Neural cell (in vitro differentiated cells): ENCODE results near the gene CENPO. TPM values are rescaled to one million over a fixed set of nuclear protein-coding genes. Genes with fewer than 3 reads are reported as not detected.
"Not testable (repeated sequence)": the region's sequence is repeated elsewhere in the genome, so short reads cannot be mapped to it uniquely, and the experiment has no call there.

Experiments
- H2AFZ ChIP-seq: fragments of 200-600, 300-800 bp; sonication (generic), shearing (Covaris generic); 2 replicates; pipeline ENCODE4 v1.6.0; 2014; ENCODE audit warnings: low read depth, mild to moderate bottlenecking, antibody characterized with exemption, low read length, moderate library complexity
- H3F3A ChIP-seq: fragments of 200-600 bp; shearing (Covaris generic); 2 replicates; pipeline ENCODE4 v1.6.1; 2016; ENCODE audit warnings: mild to moderate bottlenecking, moderate library complexity, mixed read lengths, antibody characterized with exemption, low read length; ENCODE audit not compliant: insufficient read depth, poor library complexity, severe bottlenecking
- H3K27ac ChIP-seq: fragments of 200-600, 300-800 bp; sonication (generic), shearing (Covaris generic); 2 replicates; pipeline ENCODE4 v1.5.1; 2014; ENCODE audit warnings: mild to moderate bottlenecking, low read length, moderate library complexity
- H3K27me3 ChIP-seq: fragments of 300-800, 200-600 bp; sonication (generic), shearing (Covaris generic); 2 replicates; pipeline ENCODE4 v1.6.0; 2014; ENCODE audit warnings: mild to moderate bottlenecking, low read depth, low read length, moderate library complexity; ENCODE audit not compliant: insufficient read depth
- H3K36me3 ChIP-seq: fragments of 300-800, 200-600 bp; sonication (generic), shearing (Covaris generic); 2 replicates; pipeline ENCODE4 v1.5.1; 2014; ENCODE audit warnings: mild to moderate bottlenecking, antibody characterized with exemption, low read length, moderate library complexity; ENCODE audit not compliant: insufficient read depth
- H3K4me2 ChIP-seq: fragments of 300-800, 200-600 bp; sonication (generic), shearing (Covaris generic); 2 replicates; pipeline ENCODE4 v1.6.0; 2014; ENCODE audit warnings: mild to moderate bottlenecking, low read length
- H3K4me3 ChIP-seq: fragments of 300-800, 200-600 bp; sonication (generic), shearing (Covaris generic); 2 replicates; pipeline ENCODE4 v1.5.1; 2014; ENCODE audit warnings: mild to moderate bottlenecking, low read length, moderate library complexity
- H3K79me2 ChIP-seq: fragments of 200-600 bp; shearing (Covaris generic); replicated peaks from 2 replicates; pipeline ENCODE4 v1.6.0; 2014; ENCODE audit warnings: mild to moderate bottlenecking, low read length, moderate library complexity; ENCODE audit not compliant: insufficient read depth
- H3K9ac ChIP-seq: fragments of 300-800, 200-600 bp; sonication (generic), shearing (Covaris generic); 2 replicates; pipeline ENCODE4 v1.6.1; 2016; ENCODE audit warnings: mild to moderate bottlenecking, low read length, mixed read lengths
- H3K9me2 ChIP-seq: fragments of 200-600 bp; shearing (Covaris generic); 2 replicates; pipeline ENCODE4 v1.6.1; 2016; ENCODE audit warnings: mild to moderate bottlenecking, low read length, mixed read lengths; ENCODE audit not compliant: insufficient read depth
- H3K9me3 ChIP-seq: fragments of 200-600, 300-800 bp; sonication (generic), shearing (Covaris generic); 2 replicates; pipeline ENCODE4 v1.6.1; 2016; ENCODE audit warnings: mild to moderate bottlenecking, mixed run types, low read length, moderate library complexity, mixed read lengths
- H4K20me1 ChIP-seq: fragments of 200-600 bp; shearing (Covaris generic); 2 replicates; pipeline ENCODE4 v1.6.1; 2016; ENCODE audit warnings: mild to moderate bottlenecking, mixed run types; ENCODE audit not compliant: insufficient read depth
- EP300 ChIP-seq: fragments of 450-650 bp; conservative IDR thresholded peaks from 2 replicates; pipeline ENCODE4 v1.6.1; 2014; ENCODE audit warnings: antibody characterized with exemption, mild to moderate bottlenecking, moderate library complexity; ENCODE audit not compliant: poor library complexity, severe bottlenecking
- MXI1 ChIP-seq: fragments of 450-650 bp; conservative IDR thresholded peaks from 2 replicates; pipeline ENCODE4 v1.6.1; 2014; ENCODE audit warnings: antibody characterized with exemption, mild to moderate bottlenecking; ENCODE audit not compliant: poor library complexity, severe bottlenecking
- POLR2AphosphoS5 ChIP-seq: IDR thresholded peaks from 2 replicates; pipeline ENCODE4 v1.6.1; 2012
- SMC3 ChIP-seq: fragments of 450-650 bp; conservative IDR thresholded peaks from 2 replicates; pipeline ENCODE4 v1.6.1; 2014; ENCODE audit warnings: antibody characterized with exemption, mild to moderate bottlenecking, moderate library complexity; ENCODE audit not compliant: poor library complexity
- TAF1 ChIP-seq: IDR thresholded peaks from 2 replicates; pipeline ENCODE4 v1.6.1; 2012; ENCODE audit warnings: low read depth
- polyA plus RNA-seq: library from polyadenylated mRNA; depleted of rRNA; stranded (reverse); fragments of >200 nt; gene quantifications from 2 replicates; pipeline ENCODE4 v1.2.3, GENCODE V29; 2014
- TF ChIP-seq, protein P1 (sequence below): fragments of 450-650 bp; IDR thresholded peaks from 2 replicates; pipeline ENCODE4 v1.5.1; 2014; ENCODE audit warnings: antibody characterized with exemption, mild to moderate bottlenecking, moderate library complexity; ENCODE audit not compliant: poor library complexity, severe bottlenecking
- TF ChIP-seq, protein P2 (sequence below): IDR thresholded peaks from 2 replicates; pipeline ENCODE4 v1.6.1; 2012; ENCODE audit warnings: borderline replicate concordance

Gene CENPO
- polyA plus RNA-seq, 1 donor from 2014 or later: 4.4 TPM

DNA sequence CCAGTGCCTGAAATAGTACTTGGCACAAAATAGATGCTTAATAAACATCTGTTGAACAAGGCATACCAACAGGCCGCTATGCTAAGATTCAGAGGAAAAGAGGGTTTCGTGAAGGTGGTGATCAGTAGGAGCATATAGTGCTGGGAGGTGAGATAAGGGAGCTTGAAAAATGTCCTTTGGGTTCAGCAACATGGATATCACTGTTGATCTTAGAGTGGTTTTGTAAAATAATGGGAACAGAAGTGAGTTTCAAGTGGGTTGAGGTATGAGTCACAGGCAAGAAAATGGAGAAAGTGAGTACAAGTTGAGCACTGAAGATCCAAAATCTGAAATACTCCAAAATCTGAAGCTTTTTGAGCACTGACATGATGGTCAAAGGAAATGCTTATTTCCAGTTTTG lies 4.4 kb downstream of the CENPO start:
- H3K27ac ChIP-seq: no peak overlapping the region
- H3K9me2 ChIP-seq: no peaks in the 10 kb centered on the region
- H3F3A ChIP-seq: no peaks in the 10 kb centered on the region
- H3K36me3 ChIP-seq: no peaks in the 10 kb centered on the region
- no peaks in the 10 kb centered on the region for H3K27me3 ChIP-seq
- H3K4me3 ChIP-seq: no peak overlapping the region
- TF ChIP-seq, protein P1, sequence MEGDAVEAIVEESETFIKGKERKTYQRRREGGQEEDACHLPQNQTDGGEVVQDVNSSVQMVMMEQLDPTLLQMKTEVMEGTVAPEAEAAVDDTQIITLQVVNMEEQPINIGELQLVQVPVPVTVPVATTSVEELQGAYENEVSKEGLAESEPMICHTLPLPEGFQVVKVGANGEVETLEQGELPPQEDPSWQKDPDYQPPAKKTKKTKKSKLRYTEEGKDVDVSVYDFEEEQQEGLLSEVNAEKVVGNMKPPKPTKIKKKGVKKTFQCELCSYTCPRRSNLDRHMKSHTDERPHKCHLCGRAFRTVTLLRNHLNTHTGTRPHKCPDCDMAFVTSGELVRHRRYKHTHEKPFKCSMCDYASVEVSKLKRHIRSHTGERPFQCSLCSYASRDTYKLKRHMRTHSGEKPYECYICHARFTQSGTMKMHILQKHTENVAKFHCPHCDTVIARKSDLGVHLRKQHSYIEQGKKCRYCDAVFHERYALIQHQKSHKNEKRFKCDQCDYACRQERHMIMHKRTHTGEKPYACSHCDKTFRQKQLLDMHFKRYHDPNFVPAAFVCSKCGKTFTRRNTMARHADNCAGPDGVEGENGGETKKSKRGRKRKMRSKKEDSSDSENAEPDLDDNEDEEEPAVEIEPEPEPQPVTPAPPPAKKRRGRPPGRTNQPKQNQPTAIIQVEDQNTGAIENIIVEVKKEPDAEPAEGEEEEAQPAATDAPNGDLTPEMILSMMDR: no peak
- TF ChIP-seq, protein P2, sequence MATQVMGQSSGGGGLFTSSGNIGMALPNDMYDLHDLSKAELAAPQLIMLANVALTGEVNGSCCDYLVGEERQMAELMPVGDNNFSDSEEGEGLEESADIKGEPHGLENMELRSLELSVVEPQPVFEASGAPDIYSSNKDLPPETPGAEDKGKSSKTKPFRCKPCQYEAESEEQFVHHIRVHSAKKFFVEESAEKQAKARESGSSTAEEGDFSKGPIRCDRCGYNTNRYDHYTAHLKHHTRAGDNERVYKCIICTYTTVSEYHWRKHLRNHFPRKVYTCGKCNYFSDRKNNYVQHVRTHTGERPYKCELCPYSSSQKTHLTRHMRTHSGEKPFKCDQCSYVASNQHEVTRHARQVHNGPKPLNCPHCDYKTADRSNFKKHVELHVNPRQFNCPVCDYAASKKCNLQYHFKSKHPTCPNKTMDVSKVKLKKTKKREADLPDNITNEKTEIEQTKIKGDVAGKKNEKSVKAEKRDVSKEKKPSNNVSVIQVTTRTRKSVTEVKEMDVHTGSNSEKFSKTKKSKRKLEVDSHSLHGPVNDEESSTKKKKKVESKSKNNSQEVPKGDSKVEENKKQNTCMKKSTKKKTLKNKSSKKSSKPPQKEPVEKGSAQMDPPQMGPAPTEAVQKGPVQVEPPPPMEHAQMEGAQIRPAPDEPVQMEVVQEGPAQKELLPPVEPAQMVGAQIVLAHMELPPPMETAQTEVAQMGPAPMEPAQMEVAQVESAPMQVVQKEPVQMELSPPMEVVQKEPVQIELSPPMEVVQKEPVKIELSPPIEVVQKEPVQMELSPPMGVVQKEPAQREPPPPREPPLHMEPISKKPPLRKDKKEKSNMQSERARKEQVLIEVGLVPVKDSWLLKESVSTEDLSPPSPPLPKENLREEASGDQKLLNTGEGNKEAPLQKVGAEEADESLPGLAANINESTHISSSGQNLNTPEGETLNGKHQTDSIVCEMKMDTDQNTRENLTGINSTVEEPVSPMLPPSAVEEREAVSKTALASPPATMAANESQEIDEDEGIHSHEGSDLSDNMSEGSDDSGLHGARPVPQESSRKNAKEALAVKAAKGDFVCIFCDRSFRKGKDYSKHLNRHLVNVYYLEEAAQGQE: no peak
- TF ChIP-seq EP300 (no peak), TAF1 (no peak), SMC3 (no peak), MXI1 (no peak), POLR2AphosphoS5 (no peak)
- no peak overlapping the region for H2AFZ ChIP-seq
- H3K9ac ChIP-seq: no peak overlapping the region
- H4K20me1 ChIP-seq: no peaks in the 10 kb centered on the region
- peaks cover 27% of the 10 kb centered on the region for H3K79me2 ChIP-seq
- no peaks in the 10 kb centered on the region for H3K9me3 ChIP-seq
- no peak overlapping the region for H3K4me2 ChIP-seq

DNA sequence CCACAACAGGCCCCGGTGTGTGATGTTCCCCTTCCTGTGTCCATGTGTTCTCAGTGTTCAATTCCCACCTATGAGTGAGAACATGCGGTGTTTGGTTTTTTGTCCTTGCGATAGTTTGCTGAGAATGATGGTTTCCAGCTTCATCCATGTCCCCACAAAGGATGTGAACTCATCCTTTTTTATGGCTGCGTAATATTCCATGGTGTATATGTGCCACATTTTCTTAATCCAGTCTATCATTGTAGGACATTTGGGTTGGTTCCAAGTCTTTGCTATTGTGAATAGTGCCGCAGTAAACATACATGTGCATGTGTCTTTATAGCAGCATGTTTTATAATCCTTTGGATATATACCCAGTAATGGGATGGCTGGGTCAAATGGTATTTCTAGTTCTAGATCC lies 7.3 kb downstream of the CENPO start:
- not testable (repeated sequence) for H3K36me3 ChIP-seq, H3K9ac ChIP-seq, H3K27me3 ChIP-seq, H3K9me3 ChIP-seq, H3F3A ChIP-seq, H4K20me1 ChIP-seq, H3K27ac ChIP-seq, H3K4me3 ChIP-seq, H3K9me2 ChIP-seq, H3K4me2 ChIP-seq, H2AFZ ChIP-seq
- H3K79me2 ChIP-seq: peaks cover 11% of the 10 kb centered on the region

DNA sequence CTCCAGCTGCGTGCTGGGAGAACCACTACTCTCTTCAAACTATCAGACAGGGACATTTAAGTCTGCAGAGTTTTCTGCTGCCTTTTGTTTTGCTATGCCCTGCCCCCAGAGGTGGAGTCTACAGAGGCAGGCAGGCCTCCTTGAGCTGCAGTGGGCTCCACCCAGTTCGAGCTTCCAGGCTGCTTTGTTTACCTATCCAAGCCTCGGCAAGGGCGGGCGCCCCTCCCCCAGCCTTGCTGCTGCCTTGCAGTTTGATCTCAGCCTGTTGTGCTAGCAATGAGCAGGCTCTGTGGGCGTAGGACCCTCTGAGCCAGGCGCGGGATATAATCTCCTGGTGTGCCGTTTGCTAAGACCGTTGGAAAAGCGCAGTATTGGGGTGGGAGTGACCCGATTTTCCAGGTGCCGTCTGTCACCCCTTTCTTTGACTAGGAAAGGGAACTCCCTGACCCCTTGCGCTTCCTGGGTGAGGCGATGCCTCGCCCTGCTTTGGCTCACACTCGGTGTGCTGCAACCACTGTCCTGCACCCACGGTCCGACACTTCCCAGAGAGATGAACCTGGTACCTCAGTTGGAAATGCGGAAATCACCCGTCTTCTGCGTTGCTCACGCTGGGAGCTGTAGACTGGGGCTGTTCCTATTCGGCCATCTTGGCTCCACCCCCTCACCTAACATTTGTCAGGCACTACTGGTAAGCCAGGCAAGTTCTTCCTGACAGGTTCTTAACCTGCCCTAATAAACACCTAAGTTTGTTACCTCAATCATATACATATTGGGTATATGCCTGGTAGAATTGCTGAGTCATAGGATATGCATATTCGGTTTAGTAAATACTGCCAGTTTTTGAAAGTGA lies 12.8 kb downstream of the CENPO start:
- H3K27ac ChIP-seq, H3K79me2 ChIP-seq, H3K4me3 ChIP-seq, H3K4me2 ChIP-seq, H3K9me3 ChIP-seq, H4K20me1 ChIP-seq, H2AFZ ChIP-seq, H3F3A ChIP-seq, H3K9me2 ChIP-seq, H3K9ac ChIP-seq, H3K36me3 ChIP-seq, H3K27me3 ChIP-seq: not testable (repeated sequence)
